Endothelial cell of umbilical vein (primary cell): ENCODE measurements around the gene LCOR. TPM values are rescaled to one million over a fixed set of nuclear protein-coding genes. Genes with fewer than 3 reads are reported as not detected.

Source experiments
- BruUV-seq: library from RNA; stranded (reverse); fragments of 400-500 nt; replicated peaks from 2 replicates; lab custom pipeline; 2021; lab: Mats Ljungman, UMichigan
- CTCF ChIA-PET: fragments of 300-600, 350-600 bp; sonication (Branson Sonifier 250); formaldehyde crosslinking; loops from one replicate; lab custom pipeline; 2021; ENCODE audit warnings: antibody characterized with exemption, inconsistent platforms; lab: Charles Lee
- POLR2A ChIA-PET: fragments of 300-600, 350-600 bp; sonication (Branson Sonifier 250); formaldehyde crosslinking; loops from one replicate; lab custom pipeline; 2021; ENCODE audit warnings: antibody characterized with exemption, inconsistent platforms; lab: Charles Lee
- DNase-seq: peaks from one replicate; pipeline ENCODE4 v3.0.0-alpha.2; 2011; ENCODE audit warnings: low read depth, low spot score
- FAIRE-seq: peaks from 2 replicates; lab custom pipeline; 2011; peaks lifted over from hg19 to GRCh38; lab: Jason Lieb, UNC
- H2AFZ ChIP-seq: 2 replicates; pipeline ENCODE4 v1.6.0; 2012; ENCODE audit warnings: low read depth, low read length, control low read depth, inconsistent platforms
- H3K27ac ChIP-seq: 2 replicates; pipeline ENCODE4 v1.5.1; 2011; ENCODE audit warnings: low read depth, mild to moderate bottlenecking, control low read depth, low read length, moderate library complexity; ENCODE audit not compliant: insufficient read depth
- H3K27me3 ChIP-seq, 2 experiments: 2 replicates each; pipeline versions ENCODE4 v1.6.0 to v1.6.1; 2011; ENCODE audit warnings: low read length in 2 of 2, mixed read lengths in 1 of 2; ENCODE audit not compliant: control insufficient read depth in 2 of 2, insufficient read depth in 2 of 2
- H3K36me3 ChIP-seq, 2 experiments: 2 replicates in 1 of 2; 3 replicates in 1 of 2; pipeline ENCODE4 v1.5.1; 2011; ENCODE audit warnings: low read length in 2 of 2, mild to moderate bottlenecking in 1 of 2, moderate library complexity in 1 of 2; ENCODE audit not compliant: control insufficient read depth in 2 of 2, insufficient read depth in 2 of 2; ENCODE audit errors: extremely low read depth in 1 of 2
- H3K4me1 ChIP-seq: 3 replicates; pipeline ENCODE4 v1.5.1; 2011; ENCODE audit warnings: mild to moderate bottlenecking, low read length; ENCODE audit not compliant: control insufficient read depth, insufficient read depth; ENCODE audit errors: extremely low read depth
- H3K4me2 ChIP-seq: 2 replicates; pipeline ENCODE4 v1.6.1; 2011; ENCODE audit warnings: low read length, control low read depth, mixed read lengths; ENCODE audit not compliant: insufficient read depth
- H3K4me3 ChIP-seq, 3 experiments: fragments of 200-600 bp in 1 of 3; sonication (generic), shearing (Covaris generic) in 1 of 3; replicated peaks in 1 of 3; 2 replicates each; pipeline ENCODE4 v1.5.1; 2011 to 2016; ENCODE audit warnings: control low read depth in 3 of 3, low read length in 3 of 3, mild to moderate bottlenecking in 2 of 3, inconsistent platforms in 1 of 3, low read depth in 1 of 3, moderate library complexity in 1 of 3; ENCODE audit not compliant: insufficient read depth in 1 of 3
- H3K79me2 ChIP-seq: 2 replicates; pipeline ENCODE4 v1.6.0; 2012; ENCODE audit warnings: low read length, inconsistent platforms; ENCODE audit not compliant: control insufficient read depth, insufficient read depth
- H3K9ac ChIP-seq: replicated peaks from 2 replicates; pipeline ENCODE3; 2011; ENCODE audit warnings: low read length, control low read depth; ENCODE audit not compliant: insufficient read depth; ENCODE audit errors: extremely low read depth
- H3K9me1 ChIP-seq: replicated peaks from 3 replicates; pipeline ENCODE4 v1.6.0; 2011; ENCODE audit warnings: mild to moderate bottlenecking, low read length; ENCODE audit not compliant: control insufficient read depth, insufficient read depth; ENCODE audit errors: extremely low read depth
- H3K9me3 ChIP-seq: replicated peaks from 2 replicates; pipeline ENCODE4 v1.5.1; 2012; ENCODE audit warnings: low read length, inconsistent platforms; ENCODE audit not compliant: control insufficient read depth, insufficient read depth
- H4K20me1 ChIP-seq: replicated peaks from 2 replicates; pipeline ENCODE3; 2011; ENCODE audit warnings: mild to moderate bottlenecking, low read length; ENCODE audit not compliant: control insufficient read depth, insufficient read depth; ENCODE audit errors: extremely low read depth
- CTCF ChIP-seq, 2 donors: IDR thresholded peaks; 1 replicate in 1 of 2; 2 replicates in 1 of 2; pipeline ENCODE4 v1.5.1; 2011; ENCODE audit warnings: low read length in 2 of 2, mild to moderate bottlenecking in 2 of 2, moderate library complexity in 2 of 2, control low read depth in 1 of 2, inconsistent platforms in 1 of 2, low read depth in 1 of 2; ENCODE audit not compliant: insufficient read depth in 1 of 2; ENCODE audit errors: extremely low read depth in 1 of 2
- EZH2 ChIP-seq: IDR thresholded peaks from 2 replicates; pipeline ENCODE4 v1.6.1; 2012; ENCODE audit warnings: borderline replicate concordance, low read depth, mild to moderate bottlenecking, moderate library complexity, low read length, inconsistent platforms; ENCODE audit not compliant: severe bottlenecking
- FOS ChIP-seq: IDR thresholded peaks from 2 replicates; pipeline ENCODE4 v1.6.1; 2011; ENCODE audit warnings: mild to moderate bottlenecking, low read length, moderate library complexity, borderline replicate concordance; ENCODE audit not compliant: insufficient read depth
- GATA2 ChIP-seq: IDR thresholded peaks from 2 replicates; pipeline ENCODE4 v1.7.0; 2011; ENCODE audit warnings: low read depth, mild to moderate bottlenecking, moderate library complexity, mixed read lengths, low read length; ENCODE audit not compliant: insufficient read length, insufficient read depth
- JUN ChIP-seq: IDR thresholded peaks from 2 replicates; pipeline ENCODE4 v1.6.1; 2011; ENCODE audit warnings: borderline replicate concordance, low read depth; ENCODE audit not compliant: insufficient read length, insufficient read depth
- MAX ChIP-seq: IDR thresholded peaks from 2 replicates; pipeline ENCODE4 v1.6.1; 2011; ENCODE audit not compliant: insufficient read depth, insufficient read length
- MYC ChIP-seq: IDR thresholded peaks from one replicate; pipeline ENCODE4 v1.6.1; 2011; ENCODE audit warnings: mild to moderate bottlenecking, low read depth, low read length
- POLR2A ChIP-seq: IDR thresholded peaks from 2 replicates; pipeline ENCODE4 v1.6.1; 2012; ENCODE audit warnings: low read depth, mild to moderate bottlenecking, control low read depth, low read length
- POLR2AphosphoS5 ChIP-seq: IDR thresholded peaks from 2 replicates; pipeline ENCODE4 v1.6.1; 2012; ENCODE audit warnings: low read depth, mild to moderate bottlenecking, control low read depth, low read length, moderate library complexity; ENCODE audit not compliant: insufficient read depth
- dilution Hi-C: fragments of 300-500 bp; cut with MboI; formaldehyde crosslinking; loops from one replicate; pipeline ENCODE4 v1.15.0; 2019; ENCODE audit warnings: low sequenced_read_pairs; ENCODE audit not compliant: extremely low pct_ligation_motif_present
- intact Hi-C: fragments of 100-400 bp; cut with micrococcal nuclease; formaldehyde crosslinking; loops from one replicate; pipeline ENCODE4 v1.10.0; 2022
- polyA plus RNA-seq, 4 experiments: library from polyadenylated mRNA; depleted of rRNA in 3 of 4; stranded (reverse) in 3 of 4; unstranded in 1 of 4; fragments of >200 nt; gene quantifications; 2 replicates each; pipeline versions ENCODE4 v1.2.1 to v1.2.3, GENCODE V29; 2011 to 2012; ENCODE audit warnings: missing spikeins in 1 of 4
- total RNA-seq: library from RNA; stranded (reverse); gene quantifications from 2 replicates; pipeline ENCODE4 v1.2.3, GENCODE V29; 2021

LCOR gene
- total and polyA plus RNA-seq, 2 donors (not counting 3 experiments of a cell fraction or from before 2014, with no cell fraction given) = 11.6 to 39.0 TPM

- DNase-seq (no peak), FAIRE-seq (no peak)
- no peaks in the 10 kb centered on the region for H3K9me1 ChIP-seq
- no peak overlapping the region for H3K27ac ChIP-seq
- BruUV-seq = no TSS peak
- H3K4me3 ChIP-seq = no peak overlapping the region
- no peaks in the 10 kb centered on the region for H3K9me3 ChIP-seq
- no peaks in the 10 kb centered on the region for H4K20me1 ChIP-seq
- no peak for TF ChIP-seq EZH2
- no peak for TF ChIP-seq CTCF (IDR thresholded peaks at IDR 0.05; ENCODE audit: extremely low read depth in 1 of 2, insufficient read depth in 1 of 2, low read depth in 1 of 2, low read length in 2 of 2)
- TF ChIP-seq FOS = no peak
- TF ChIP-seq JUN = no peak
- no peak for TF ChIP-seq MYC
- no peak for TF ChIP-seq POLR2A
- no peak for TF ChIP-seq GATA2
- TF ChIP-seq MAX = no peak
- no peak for TF ChIP-seq POLR2AphosphoS5
- ChIA-PET CTCF (no interaction called here), POLR2A (no interaction called here)
- dilution Hi-C loops (no loop called here), intact Hi-C loops (no loop called here)
- no peaks in the 10 kb centered on the region for H3K36me3 ChIP-seq
- H3K4me2 ChIP-seq = no peak overlapping the region
- no peaks in the 10 kb centered on the region for H3K79me2 ChIP-seq
- no peaks in the 10 kb centered on the region for H3K27me3 ChIP-seq
- peaks cover 3% of the 10 kb centered on the region for H3K4me1 ChIP-seq
- H2AFZ ChIP-seq = no peak overlapping the region
- no peak overlapping the region for H3K9ac ChIP-seq
Measured at GRCh38 chr10:97018251-97019212, 186.4 kb downstream of the LCOR start.
